Peyer's patch (tissue), 4 donors: Measurements from ENCODE around the gene FGF12.

Experiments
- POLR2A ChIP-seq, 2 donors: fragments of 450-650 bp; IDR thresholded peaks; one replicate each; pipeline ENCODE4 v1.5.1; 2017; ENCODE audit warnings: antibody characterized with exemption in 2 of 2, mild to moderate bottlenecking in 2 of 2, moderate library complexity in 2 of 2
- TF ChIP-seq, protein P1 (sequence below), 6 experiments: fragments of 450-650 bp in 4 of 6; fragments of 200-600 bp in 2 of 6; sonication (generic) in 1 of 6; IDR thresholded peaks; one replicate each; pipeline ENCODE4 v1.5.1; 2017 to 2019; ENCODE audit warnings: antibody characterized with exemption in 6 of 6, mild to moderate bottlenecking in 3 of 6, moderate library complexity in 1 of 6

DNA sequence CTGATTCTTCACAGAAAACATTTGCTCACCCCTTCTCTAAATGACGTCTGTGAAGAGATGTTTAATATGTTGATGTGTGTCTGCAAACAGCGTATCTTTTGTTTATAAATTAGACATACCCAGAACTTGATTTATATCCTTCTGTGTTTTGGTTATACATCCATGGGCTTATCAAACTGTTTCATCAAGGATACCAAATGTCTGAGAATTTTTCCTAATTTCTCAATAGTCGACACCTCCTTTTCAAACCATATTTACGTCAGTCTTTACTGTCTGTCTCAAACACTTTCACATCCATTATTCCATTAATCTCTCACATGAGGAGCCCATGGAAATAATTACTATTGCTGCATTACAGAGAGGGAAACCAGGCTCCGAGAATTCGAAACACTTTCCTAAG is 85.4 kb downstream of the FGF12 start:
- TF ChIP-seq, protein P1, sequence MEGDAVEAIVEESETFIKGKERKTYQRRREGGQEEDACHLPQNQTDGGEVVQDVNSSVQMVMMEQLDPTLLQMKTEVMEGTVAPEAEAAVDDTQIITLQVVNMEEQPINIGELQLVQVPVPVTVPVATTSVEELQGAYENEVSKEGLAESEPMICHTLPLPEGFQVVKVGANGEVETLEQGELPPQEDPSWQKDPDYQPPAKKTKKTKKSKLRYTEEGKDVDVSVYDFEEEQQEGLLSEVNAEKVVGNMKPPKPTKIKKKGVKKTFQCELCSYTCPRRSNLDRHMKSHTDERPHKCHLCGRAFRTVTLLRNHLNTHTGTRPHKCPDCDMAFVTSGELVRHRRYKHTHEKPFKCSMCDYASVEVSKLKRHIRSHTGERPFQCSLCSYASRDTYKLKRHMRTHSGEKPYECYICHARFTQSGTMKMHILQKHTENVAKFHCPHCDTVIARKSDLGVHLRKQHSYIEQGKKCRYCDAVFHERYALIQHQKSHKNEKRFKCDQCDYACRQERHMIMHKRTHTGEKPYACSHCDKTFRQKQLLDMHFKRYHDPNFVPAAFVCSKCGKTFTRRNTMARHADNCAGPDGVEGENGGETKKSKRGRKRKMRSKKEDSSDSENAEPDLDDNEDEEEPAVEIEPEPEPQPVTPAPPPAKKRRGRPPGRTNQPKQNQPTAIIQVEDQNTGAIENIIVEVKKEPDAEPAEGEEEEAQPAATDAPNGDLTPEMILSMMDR (IDR thresholded peaks at IDR 0.05): no peak
- no peak for TF ChIP-seq POLR2A (IDR thresholded peaks at IDR 0.05)
